ENCODE data around the gene NTN5. TPM values are rescaled to one million over a fixed set of nuclear protein-coding genes. Genes with fewer than 3 reads are reported as not detected.
A peak's percentile ranks its signal among the peaks of the same experiment; 100 is the strongest.

NTN5 gene
- total and polyA plus RNA-seq, 9 of the 15 experiments (the other 6 are each of a cell fraction or from before 2014, with no cell fraction given) = not detected

DNA sequence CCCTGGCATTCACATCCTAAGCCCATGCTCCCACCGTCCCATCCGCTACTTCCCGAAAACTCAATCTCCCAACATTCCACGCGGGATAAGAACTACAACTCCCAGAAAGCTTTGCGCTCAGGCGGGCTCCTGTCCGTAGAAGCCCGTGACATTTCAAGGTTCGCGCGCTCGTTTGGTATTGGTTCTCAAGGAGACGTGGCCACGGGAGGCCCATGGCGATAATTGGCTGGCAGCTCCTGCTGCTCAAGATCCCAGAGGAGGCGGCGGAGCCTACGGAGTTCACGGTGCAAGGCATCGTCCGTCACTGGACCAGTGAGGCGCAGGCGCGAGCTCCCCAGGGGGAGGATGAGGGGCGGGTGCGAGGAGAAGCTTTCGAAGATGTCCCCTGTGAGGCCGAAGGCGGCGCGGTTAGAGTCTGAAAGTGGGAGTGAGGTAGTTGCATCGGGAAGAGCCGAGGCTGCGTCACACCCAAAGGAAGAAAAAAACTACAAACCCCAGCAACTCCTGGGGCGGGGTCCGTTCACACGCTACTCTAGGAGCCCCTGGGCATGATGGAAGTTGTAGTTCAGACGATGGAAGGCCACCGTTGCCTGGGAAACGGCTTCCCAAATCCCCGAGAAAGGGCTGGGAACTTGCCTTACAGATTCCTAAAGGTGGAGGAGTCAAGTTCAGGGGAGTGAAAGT is 47.9 kb upstream of the NTN5 start (continued):
- TF ChIP-seq, protein P1, sequence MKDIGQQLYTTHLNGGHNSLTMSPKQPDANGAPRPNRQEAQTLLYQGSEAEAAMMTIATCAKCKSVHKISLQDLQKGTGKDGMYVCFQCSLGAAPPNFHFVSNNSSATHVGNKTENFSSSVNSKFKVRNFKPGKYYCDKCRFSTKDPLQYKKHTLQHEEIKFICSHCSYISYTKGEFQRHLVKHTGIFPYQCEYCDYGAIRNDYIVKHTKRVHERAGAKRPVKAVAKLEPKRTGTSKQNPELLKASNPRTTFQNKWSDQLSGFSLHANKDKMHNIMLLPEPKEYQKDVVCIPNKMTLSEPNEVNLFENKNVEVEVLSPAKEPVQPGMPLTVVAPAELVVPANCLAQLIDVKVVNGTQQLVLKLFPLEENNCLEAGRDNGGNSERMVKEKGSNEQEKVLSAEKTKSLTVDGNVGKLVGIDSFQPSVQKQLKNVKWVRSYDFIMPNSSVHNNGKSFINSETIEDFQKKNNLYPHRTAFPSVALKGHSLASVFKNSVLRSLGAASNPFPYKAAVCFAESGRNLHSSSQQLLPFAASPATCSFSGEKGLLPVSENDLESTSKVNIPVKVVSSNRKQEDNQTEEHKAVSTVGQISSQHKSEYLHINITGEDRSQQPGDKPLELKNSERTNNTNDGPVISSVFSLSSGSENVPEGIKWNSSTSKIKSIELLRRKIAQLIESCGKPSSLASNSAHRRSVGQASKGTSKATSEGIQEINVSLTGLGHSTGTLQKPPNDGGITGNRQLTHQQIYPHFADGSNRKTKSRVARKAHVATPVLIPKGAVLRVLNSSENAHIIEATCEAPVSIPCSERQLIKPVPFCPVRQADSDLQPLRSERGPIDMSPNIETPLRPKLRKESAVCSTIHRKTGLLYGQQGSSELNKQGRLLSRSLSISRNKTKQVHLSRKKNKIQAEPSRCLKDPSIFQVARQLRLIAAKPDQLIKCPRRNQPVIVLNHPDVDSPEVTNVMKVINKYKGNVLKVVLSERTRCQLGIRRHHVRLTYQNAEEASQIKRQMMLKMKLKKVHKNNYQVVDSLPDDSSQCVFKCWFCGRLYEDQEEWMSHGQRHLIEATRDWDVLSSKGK (CRISPR knock-in tag; IDR thresholded peaks at IDR 0.05) = no peak
- TF ChIP-seq, protein P2, sequence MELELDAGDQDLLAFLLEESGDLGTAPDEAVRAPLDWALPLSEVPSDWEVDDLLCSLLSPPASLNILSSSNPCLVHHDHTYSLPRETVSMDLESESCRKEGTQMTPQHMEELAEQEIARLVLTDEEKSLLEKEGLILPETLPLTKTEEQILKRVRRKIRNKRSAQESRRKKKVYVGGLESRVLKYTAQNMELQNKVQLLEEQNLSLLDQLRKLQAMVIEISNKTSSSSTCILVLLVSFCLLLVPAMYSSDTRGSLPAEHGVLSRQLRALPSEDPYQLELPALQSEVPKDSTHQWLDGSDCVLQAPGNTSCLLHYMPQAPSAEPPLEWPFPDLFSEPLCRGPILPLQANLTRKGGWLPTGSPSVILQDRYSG (tag; conservative IDR thresholded peaks at IDR 0.05; ENCODE audit: low read depth) = 0 out of 2 replicates have a peak, but pooled peaks have one; percentile 23
- TF ChIP-seq FOS (IDR thresholded peaks at IDR 0.05; ENCODE audit: extremely low read depth, insufficient read length) (peak; percentile 89), TEAD4 (IDR thresholded peaks at IDR 0.05; ENCODE audit: low read length) (peak; percentile 78), TEAD4 (CRISPR knock-in tag; IDR thresholded peaks at IDR 0.05; ENCODE audit: borderline replicate concordance) (no peak), NCOA2 (IDR thresholded peaks at IDR 0.05; ENCODE audit: partially characterized antibody in 2 of 2) (no peak), FOXK1 (CRISPR knock-in tag; IDR thresholded peaks at IDR 0.05; ENCODE audit: borderline replicate concordance) (no peak), ZFP1 (CRISPR knock-in tag; IDR thresholded peaks at IDR 0.05) (no peak), ETV6 (IDR thresholded peaks at IDR 0.05; ENCODE audit: borderline replicate concordance in 1 of 2, low read depth in 2 of 2, low read length in 1 of 2) (no peak), ETV6 (CRISPR knock-in tag; IDR thresholded peaks at IDR 0.05; ENCODE audit: borderline replicate concordance) (no peak), TOE1 (IDR thresholded peaks at IDR 0.05; ENCODE audit: borderline replicate concordance) (peak; percentile 52; the same call in 1 of the 2 replicates), TOE1 (CRISPR knock-in tag; IDR thresholded peaks at IDR 0.05; ENCODE audit: borderline replicate concordance, low read depth) (no peak)
- TF ChIP-seq, protein P3, sequence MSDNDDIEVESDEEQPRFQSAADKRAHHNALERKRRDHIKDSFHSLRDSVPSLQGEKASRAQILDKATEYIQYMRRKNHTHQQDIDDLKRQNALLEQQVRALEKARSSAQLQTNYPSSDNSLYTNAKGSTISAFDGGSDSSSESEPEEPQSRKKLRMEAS (CRISPR knock-in tag; IDR thresholded peaks at IDR 0.05) = peak; percentile 80
- TF ChIP-seq, protein P4, sequence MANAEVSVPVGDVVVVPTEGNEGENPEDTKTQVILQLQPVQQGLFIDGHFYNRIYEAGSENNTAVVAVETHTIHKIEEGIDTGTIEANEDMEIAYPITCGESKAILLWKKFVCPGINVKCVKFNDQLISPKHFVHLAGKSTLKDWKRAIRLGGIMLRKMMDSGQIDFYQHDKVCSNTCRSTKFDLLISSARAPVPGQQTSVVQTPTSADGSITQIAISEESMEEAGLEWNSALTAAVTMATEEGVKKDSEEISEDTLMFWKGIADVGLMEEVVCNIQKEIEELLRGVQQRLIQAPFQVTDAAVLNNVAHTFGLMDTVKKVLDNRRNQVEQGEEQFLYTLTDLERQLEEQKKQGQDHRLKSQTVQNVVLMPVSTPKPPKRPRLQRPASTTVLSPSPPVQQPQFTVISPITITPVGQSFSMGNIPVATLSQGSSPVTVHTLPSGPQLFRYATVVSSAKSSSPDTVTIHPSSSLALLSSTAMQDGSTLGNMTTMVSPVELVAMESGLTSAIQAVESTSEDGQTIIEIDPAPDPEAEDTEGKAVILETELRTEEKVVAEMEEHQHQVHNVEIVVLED (CRISPR knock-in tag; IDR thresholded peaks at IDR 0.05) = 0 out of 2 replicates have a peak, but pooled peaks have one; percentile 45
- TF ChIP-seq, protein P5, sequence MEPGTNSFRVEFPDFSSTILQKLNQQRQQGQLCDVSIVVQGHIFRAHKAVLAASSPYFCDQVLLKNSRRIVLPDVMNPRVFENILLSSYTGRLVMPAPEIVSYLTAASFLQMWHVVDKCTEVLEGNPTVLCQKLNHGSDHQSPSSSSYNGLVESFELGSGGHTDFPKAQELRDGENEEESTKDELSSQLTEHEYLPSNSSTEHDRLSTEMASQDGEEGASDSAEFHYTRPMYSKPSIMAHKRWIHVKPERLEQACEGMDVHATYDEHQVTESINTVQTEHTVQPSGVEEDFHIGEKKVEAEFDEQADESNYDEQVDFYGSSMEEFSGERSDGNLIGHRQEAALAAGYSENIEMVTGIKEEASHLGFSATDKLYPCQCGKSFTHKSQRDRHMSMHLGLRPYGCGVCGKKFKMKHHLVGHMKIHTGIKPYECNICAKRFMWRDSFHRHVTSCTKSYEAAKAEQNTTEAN (CRISPR knock-in tag; IDR thresholded peaks at IDR 0.05) = no peak
- TF ChIP-seq, protein P6, sequence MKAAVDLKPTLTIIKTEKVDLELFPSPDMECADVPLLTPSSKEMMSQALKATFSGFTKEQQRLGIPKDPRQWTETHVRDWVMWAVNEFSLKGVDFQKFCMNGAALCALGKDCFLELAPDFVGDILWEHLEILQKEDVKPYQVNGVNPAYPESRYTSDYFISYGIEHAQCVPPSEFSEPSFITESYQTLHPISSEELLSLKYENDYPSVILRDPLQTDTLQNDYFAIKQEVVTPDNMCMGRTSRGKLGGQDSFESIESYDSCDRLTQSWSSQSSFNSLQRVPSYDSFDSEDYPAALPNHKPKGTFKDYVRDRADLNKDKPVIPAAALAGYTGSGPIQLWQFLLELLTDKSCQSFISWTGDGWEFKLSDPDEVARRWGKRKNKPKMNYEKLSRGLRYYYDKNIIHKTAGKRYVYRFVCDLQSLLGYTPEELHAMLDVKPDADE (conservative IDR thresholded peaks at IDR 0.05; ENCODE audit: control insufficient read depth, low read depth, low read length) = peak; percentile 97
